PFSK-1 (cell line): ENCODE measurements around the gene KLHDC3.

Experiments used
- REST ChIP-seq, 2 experiments: IDR thresholded peaks; 2 replicates each; pipeline versions ENCODE4 v1.6.1 to v1.8.0; 2011 to 2012; ENCODE audit warnings: low read depth in 2 of 2, low read length in 2 of 2, control low read depth in 1 of 2, inconsistent platforms in 1 of 2, mild to moderate bottlenecking in 1 of 2, moderate library complexity in 1 of 2; ENCODE audit not compliant: insufficient read depth in 1 of 2
- TAF1 ChIP-seq: IDR thresholded peaks from 2 replicates; pipeline ENCODE4 v1.6.1; 2012; ENCODE audit warnings: low read length, control low read depth, borderline replicate concordance; ENCODE audit not compliant: insufficient read depth

GRCh38 chr6:43005844-43006243 is 8.2 kb upstream of the KLHDC3 start:
- no peak for TF ChIP-seq REST (IDR thresholded peaks at IDR 0.05; ENCODE audit: insufficient read depth in 1 of 2, low read depth in 2 of 2, low read length in 2 of 2)
- TF ChIP-seq TAF1, result no peak
